HepG2 (cell line): ENCODE results near the gene CTF1. TPM values are rescaled to one million over a fixed set of nuclear protein-coding genes. Genes with fewer than 3 reads are reported as not detected.

Experiments used
- ATAC-seq: fragments of 200-7000 bp; cut with Tn5 transposase; 3 replicates; pipeline ENCODE4 v1.9.1; 2020; ENCODE audit warnings: mild to moderate bottlenecking, moderate library complexity
- BruUV-seq: library from RNA; stranded (reverse); fragments of 400-500 nt; replicated peaks from 2 replicates; lab custom pipeline; 2021; lab: Mats Ljungman, UMichigan
- CTCF ChIA-PET: fragments of 300-600 bp; formaldehyde crosslinking; extraction: SDS; loops from one replicate; lab custom pipeline; 2021; ENCODE audit warnings: low total read pairs, inconsistent platforms, low intra/inter-chr PET ratio; lab: Yijun Ruan, JAX
- POLR2A ChIA-PET: fragments of 350-600 bp; sonication (Branson Sonifier 250); formaldehyde crosslinking; loops from one replicate; lab custom pipeline; 2020; ENCODE audit warnings: antibody characterized with exemption, inconsistent platforms; lab: Yijun Ruan, JAX
- DNase-seq: peaks from one replicate; pipeline ENCODE4 v3.0.0-alpha.2; 2015; ENCODE audit warnings: low spot score
- FAIRE-seq: peaks from 3 replicates; lab custom pipeline; 2011; peaks lifted over from hg19 to GRCh38; lab: Jason Lieb, UNC
- H2AFZ ChIP-seq: one replicate; pipeline ENCODE4 v1.6.1; 2011; ENCODE audit warnings: low read length, inconsistent platforms
- H3K27ac ChIP-seq: fragments of 300-600 bp; 3 replicates; pipeline ENCODE4 v1.8.0; 2011; ENCODE audit warnings: mixed run types, mild to moderate bottlenecking, mixed read lengths, low read length, inconsistent platforms; ENCODE audit not compliant: insufficient read depth; ENCODE audit errors: extremely low read length
- H3K27me3 ChIP-seq, 2 experiments: fragments of 200-600 bp in 1 of 2; 2 replicates in 1 of 2; 3 replicates in 1 of 2; pipeline versions ENCODE4 v1.6.0 to v1.8.0; 2011; ENCODE audit warnings: low read length in 2 of 2, mild to moderate bottlenecking in 2 of 2, moderate library complexity in 2 of 2, inconsistent platforms in 1 of 2; ENCODE audit not compliant: insufficient read depth in 2 of 2, control insufficient read depth in 1 of 2
- H3K36me3 ChIP-seq, 2 experiments: fragments of 200-600 bp in 1 of 2; replicated peaks in 1 of 2; 2 replicates in 1 of 2; 3 replicates in 1 of 2; pipeline versions ENCODE4 v1.5.1 to v1.8.0; 2011; ENCODE audit warnings: low read length in 2 of 2, inconsistent platforms in 1 of 2; ENCODE audit not compliant: insufficient read depth in 2 of 2, control insufficient read depth in 1 of 2
- H3K4me1 ChIP-seq: 2 replicates; pipeline ENCODE4 v1.5.1; 2012; ENCODE audit warnings: low read length, inconsistent platforms; ENCODE audit not compliant: insufficient read depth
- H3K4me2 ChIP-seq: 2 replicates; pipeline ENCODE4 v1.6.0; 2011; ENCODE audit warnings: low read depth, low read length, inconsistent platforms
- H3K4me3 ChIP-seq, 3 experiments: fragments of 200-600 bp in 1 of 3; sonication (generic), shearing (Covaris generic) in 1 of 3; replicated peaks in 1 of 3; 2 replicates each; pipeline ENCODE4 v1.5.1; 2011 to 2016; ENCODE audit warnings: low read length in 3 of 3, inconsistent platforms in 2 of 3, low read depth in 2 of 3, mild to moderate bottlenecking in 2 of 3, control low read depth in 1 of 3, mixed read lengths in 1 of 3; ENCODE audit not compliant: insufficient read depth in 1 of 3
- H3K79me2 ChIP-seq: one replicate; pipeline ENCODE4 v1.6.1; 2011; ENCODE audit warnings: low read length, inconsistent platforms; ENCODE audit not compliant: insufficient read depth
- H3K9ac ChIP-seq: 2 replicates; pipeline ENCODE4 v1.6.0; 2011; ENCODE audit warnings: mild to moderate bottlenecking, low read depth, low read length, inconsistent platforms; ENCODE audit not compliant: insufficient read depth
- H3K9me3 ChIP-seq: 2 replicates; pipeline ENCODE4 v1.5.1; 2012; ENCODE audit warnings: mild to moderate bottlenecking, low read length
- H4K20me1 ChIP-seq: 2 replicates; pipeline ENCODE4 v1.6.0; 2011; ENCODE audit warnings: inconsistent platforms, mild to moderate bottlenecking, low read length, moderate library complexity; ENCODE audit not compliant: insufficient read depth
- AGO2 ChIP-seq: fragments of 200-400 bp; formaldehyde crosslinking; optimal IDR thresholded peaks from 2 replicates; pipeline ENCODE3; 2017; ENCODE audit warnings: mild to moderate bottlenecking, low read depth, low read length, moderate library complexity
- WIZ ChIP-seq: sonication (generic); formaldehyde crosslinking; IDR thresholded peaks from 2 replicates; pipeline ENCODE4 v1.5.1; 2020; ENCODE audit warnings: mild to moderate bottlenecking, missing genetic modification reagents
- ZNF629 ChIP-seq: sonication (generic); formaldehyde crosslinking; conservative IDR thresholded peaks from 2 replicates; pipeline ENCODE4 v1.5.0; 2020; ENCODE audit warnings: missing genetic modification reagents
- WGBS: methylation state at CpG from one replicate; pipeline ENCODE4 v1.1.6; 2017; ENCODE audit warnings: low lambda C conversion rate; 5-methylcytosine and 5-hydroxymethylcytosine counted together
- in situ Hi-C: cut with HindIII; loops from 2 replicates; pipeline ENCODE4 v1.10.0; 2017; ENCODE audit warnings: low pct_unique_long_range_greater_than_20kb; ENCODE audit not compliant: extremely low pct_ligation_motif_present
- intact Hi-C: fragments of 100-400 bp; cut with micrococcal nuclease; formaldehyde crosslinking; loops from one replicate; pipeline ENCODE4 v1.10.0; 2022; ENCODE audit not compliant: unreplicated experiment
- polyA plus RNA-seq, 8 experiments: library from polyadenylated mRNA; depleted of rRNA in 3 of 8; stranded (reverse) in 7 of 8; unstranded in 1 of 8; fragments of >200 nt; fragmentation: Illumina TruSeq in 4 of 8; extraction: Trizol in 4 of 8; gene quantifications; 2 replicates each; pipeline versions ENCODE4 v1.2.1 to v1.2.3, GENCODE V29; 2011 to 2016; ENCODE audit warnings: low read depth in 4 of 8, missing spikeins in 1 of 8, mixed read lengths in 1 of 8; ENCODE audit not compliant: insufficient read depth in 1 of 8
- total RNA-seq, 5 experiments: library from RNA; depleted of rRNA; stranded (reverse); fragments of >200 nt; fragmentation: Illumina TruSeq; extraction: Trizol; gene quantifications; 2 replicates each; pipeline ENCODE4 v1.2.3, GENCODE V29; 2016; ENCODE audit warnings: low read depth in 1 of 5
- TF ChIP-seq, protein P1 (sequence below): sonication (generic); formaldehyde crosslinking; conservative IDR thresholded peaks from 2 replicates; pipeline ENCODE4 v1.8.0; 2022; ENCODE audit warnings: low read depth, missing genetic modification reagents

CTF1 gene
- total and polyA plus RNA-seq, 2 of the 13 experiments (the other 11 are each of a cell fraction or from before 2014, with no cell fraction given), result 0.13 to 1.8 TPM

DNA sequence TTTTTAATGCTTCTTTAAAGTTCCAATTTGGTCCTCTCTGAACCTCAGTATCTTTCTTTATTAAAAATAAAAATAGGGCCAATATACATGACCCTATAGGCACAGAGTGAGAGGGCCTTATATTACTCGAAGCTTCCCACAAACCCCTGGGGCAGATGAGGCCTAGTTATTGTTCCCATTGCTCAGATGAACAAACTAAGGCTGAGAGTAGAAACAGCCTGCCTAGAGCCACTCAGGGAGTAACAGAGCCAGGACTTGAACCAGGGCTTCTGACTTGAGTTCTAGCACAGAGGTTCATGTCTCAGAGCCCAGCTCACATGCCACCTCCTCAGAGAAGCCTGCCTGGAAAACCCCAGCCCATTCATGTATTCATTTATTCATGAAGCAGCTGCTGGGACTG, 10.3 kb upstream of the CTF1 start:
- intact Hi-C loops (no loop called here), in situ Hi-C loops (no loop called here)
- peaks cover 8 to 14% of the 10 kb centered on the region in 2 experiments for H3K36me3 ChIP-seq
- peak; percentile 88 for TF ChIP-seq ZNF629 (CRISPR knock-in tag)
- TF ChIP-seq, protein P1, sequence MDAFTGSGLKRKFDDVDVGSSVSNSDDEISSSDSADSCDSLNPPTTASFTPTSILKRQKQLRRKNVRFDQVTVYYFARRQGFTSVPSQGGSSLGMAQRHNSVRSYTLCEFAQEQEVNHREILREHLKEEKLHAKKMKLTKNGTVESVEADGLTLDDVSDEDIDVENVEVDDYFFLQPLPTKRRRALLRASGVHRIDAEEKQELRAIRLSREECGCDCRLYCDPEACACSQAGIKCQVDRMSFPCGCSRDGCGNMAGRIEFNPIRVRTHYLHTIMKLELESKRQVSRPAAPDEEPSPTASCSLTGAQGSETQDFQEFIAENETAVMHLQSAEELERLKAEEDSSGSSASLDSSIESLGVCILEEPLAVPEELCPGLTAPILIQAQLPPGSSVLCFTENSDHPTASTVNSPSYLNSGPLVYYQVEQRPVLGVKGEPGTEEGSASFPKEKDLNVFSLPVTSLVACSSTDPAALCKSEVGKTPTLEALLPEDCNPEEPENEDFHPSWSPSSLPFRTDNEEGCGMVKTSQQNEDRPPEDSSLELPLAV (CRISPR knock-in tag), result no peak
- no TSS peak for BruUV-seq
- POLR2A ChIA-PET, result interaction anchor here (1.2 to 1.6 kb wide), 2 partner anchors 9 to 10 kb away, joined by 3 read pairs; partner anchors contain the start of gene CTF1
- H3K9me3 ChIP-seq, result no peaks in the 10 kb centered on the region
- no peaks in the 10 kb centered on the region for H3K79me2 ChIP-seq
- no peak overlapping the region for H3K27ac ChIP-seq
- no peak overlapping the region for H3K4me3 ChIP-seq
- H3K4me2 ChIP-seq, result no peak overlapping the region
- no peak for DNase-seq
- no peaks in the 10 kb centered on the region for H4K20me1 ChIP-seq
- FAIRE-seq, result no peak
- H2AFZ ChIP-seq, result no peak overlapping the region
- H3K4me1 ChIP-seq, result peaks cover 16% of the 10 kb centered on the region
- no peak overlapping the region for H3K9ac ChIP-seq
- 96% methylated on average over 1 of the region's 1 CpG for WGBS
- ATAC-seq, result no peak
- CTCF ChIA-PET, result no interaction called here
- no peaks in the 10 kb centered on the region for H3K27me3 ChIP-seq

DNA sequence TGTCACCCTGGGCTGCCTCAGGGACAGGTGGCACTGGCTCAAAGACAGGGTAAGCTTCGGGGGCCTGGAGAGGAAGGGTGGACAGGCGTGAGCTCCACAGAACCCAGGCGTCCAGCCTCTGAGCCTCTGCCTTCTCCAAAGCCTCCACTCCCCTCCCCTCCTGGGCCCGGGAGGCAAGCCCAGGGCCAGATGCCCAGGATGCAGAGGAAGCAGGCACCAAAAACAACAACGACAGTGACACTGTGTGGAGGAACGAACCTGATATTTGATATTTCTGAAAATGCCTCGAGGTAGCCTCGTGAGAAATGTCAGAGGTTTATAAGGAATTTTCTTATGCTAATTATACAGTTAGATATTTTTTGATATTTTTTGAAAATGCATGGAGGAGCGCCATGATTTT, 8.5 kb upstream of the CTF1 start:
- ChIA-PET POLR2A (interaction anchor here (0.6 to 1.1 kb wide), 2 partner anchors 12 to 156 kb away, joined by 3 to 4 read pairs; no protein-coding TSS in a partner anchor), CTCF (no interaction called here)
- peaks cover 10% of the 10 kb centered on the region for H3K4me1 ChIP-seq
- no peak overlapping the region for H3K4me2 ChIP-seq
- intact Hi-C loops (no loop called here), in situ Hi-C loops (no loop called here)
- H2AFZ ChIP-seq, result no peak overlapping the region
- FAIRE-seq, result no peak
- no peak for ATAC-seq
- peaks cover 6 to 14% of the 10 kb centered on the region in 2 experiments for H3K36me3 ChIP-seq
- H3K4me3 ChIP-seq, result no peak overlapping the region
- TF ChIP-seq AGO2 (peak; percentile 59), WIZ (CRISPR knock-in tag) (no peak)
- WGBS, result 96% methylated on average over 7 of the region's 9 CpGs
- H4K20me1 ChIP-seq, result no peaks in the 10 kb centered on the region
- DNase-seq, result no peak
- no TSS peak for BruUV-seq
- no peak overlapping the region for H3K9ac ChIP-seq
- H3K79me2 ChIP-seq, result peaks cover 2% of the 10 kb centered on the region
- H3K27me3 ChIP-seq, result no peaks in the 10 kb centered on the region
- no peak overlapping the region for H3K27ac ChIP-seq
- no peaks in the 10 kb centered on the region for H3K9me3 ChIP-seq
